ENCODE measurements around the gene ERICH6B.

DNA sequence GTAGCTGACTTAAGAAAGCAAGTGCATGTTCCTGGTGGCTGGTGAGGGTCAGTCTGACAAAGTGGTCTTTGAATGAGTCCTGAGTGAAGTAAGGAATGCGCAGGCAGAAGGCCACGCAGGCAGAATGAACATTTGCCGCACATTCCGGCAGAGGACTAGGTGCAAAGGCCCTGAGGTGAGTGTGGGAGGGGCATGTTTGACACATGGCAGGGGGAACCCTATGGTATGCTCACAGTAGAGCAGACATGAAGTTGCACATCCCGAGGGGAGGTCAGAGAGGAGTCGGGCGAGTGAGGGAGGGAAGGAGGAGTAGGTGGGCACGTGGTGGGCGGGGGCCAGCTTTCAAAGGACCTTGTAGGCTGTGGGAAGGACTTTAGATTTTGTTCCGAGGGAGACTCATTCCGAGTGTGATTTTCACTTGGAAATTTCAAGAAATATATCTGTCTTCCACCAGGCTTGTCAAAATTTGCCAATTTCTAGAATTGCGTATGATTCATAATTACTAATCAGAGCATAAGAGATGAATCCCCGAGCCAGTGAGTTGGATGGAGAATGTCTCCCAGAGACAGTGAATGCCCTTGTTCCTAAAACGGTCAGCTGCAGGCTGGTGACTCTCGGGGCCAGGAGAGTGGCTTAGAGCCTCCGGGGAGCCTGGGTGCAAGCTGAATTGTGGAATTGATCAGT, 40.3 kb downstream of the ERICH6B start:
- TF ChIP-seq, protein P1, sequence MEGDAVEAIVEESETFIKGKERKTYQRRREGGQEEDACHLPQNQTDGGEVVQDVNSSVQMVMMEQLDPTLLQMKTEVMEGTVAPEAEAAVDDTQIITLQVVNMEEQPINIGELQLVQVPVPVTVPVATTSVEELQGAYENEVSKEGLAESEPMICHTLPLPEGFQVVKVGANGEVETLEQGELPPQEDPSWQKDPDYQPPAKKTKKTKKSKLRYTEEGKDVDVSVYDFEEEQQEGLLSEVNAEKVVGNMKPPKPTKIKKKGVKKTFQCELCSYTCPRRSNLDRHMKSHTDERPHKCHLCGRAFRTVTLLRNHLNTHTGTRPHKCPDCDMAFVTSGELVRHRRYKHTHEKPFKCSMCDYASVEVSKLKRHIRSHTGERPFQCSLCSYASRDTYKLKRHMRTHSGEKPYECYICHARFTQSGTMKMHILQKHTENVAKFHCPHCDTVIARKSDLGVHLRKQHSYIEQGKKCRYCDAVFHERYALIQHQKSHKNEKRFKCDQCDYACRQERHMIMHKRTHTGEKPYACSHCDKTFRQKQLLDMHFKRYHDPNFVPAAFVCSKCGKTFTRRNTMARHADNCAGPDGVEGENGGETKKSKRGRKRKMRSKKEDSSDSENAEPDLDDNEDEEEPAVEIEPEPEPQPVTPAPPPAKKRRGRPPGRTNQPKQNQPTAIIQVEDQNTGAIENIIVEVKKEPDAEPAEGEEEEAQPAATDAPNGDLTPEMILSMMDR (IDR thresholded peaks at IDR 0.05), result no peak
- no peak for TF ChIP-seq POLR2A (IDR thresholded peaks at IDR 0.05)

Data from testis (tissue), 2 donors.